ENCODE measurements around the gene CASP14. TPM values are rescaled to one million over a fixed set of nuclear protein-coding genes. Genes with fewer than 3 reads are reported as not detected.

Gene CASP14
- total and polyA plus RNA-seq, 2 of the 8 experiments (the other 6 are each of a cell fraction or from before 2014, with no cell fraction given), result not detected

- H3K4me3 ChIP-seq (ENCODE audit: extremely low read depth in 1 of 4, insufficient read depth in 2 of 4, low read depth in 3 of 4, low read length in 4 of 4), result no peak overlapping the region
- no peak overlapping the region for H3K9ac ChIP-seq (replicated peaks in 1 of 4; ENCODE audit: extremely low read depth in 1 of 4, low read depth in 3 of 4, low read length in 3 of 4)
- no peak overlapping the region for H3K23ac ChIP-seq (ENCODE audit: insufficient read length)
- H3K23me2 ChIP-seq (ENCODE audit: low read depth, low read length), result peaks cover 8% of the 10 kb centered on the region
- TF ChIP-seq EP300 (IDR thresholded peaks at IDR 0.05; ENCODE audit: borderline replicate concordance in 1 of 2, low read depth in 2 of 2, low read length in 2 of 2) (no peak), KDM5A (IDR thresholded peaks at IDR 0.05; ENCODE audit: low read length) (no peak), CHD2 (IDR thresholded peaks at IDR 0.05; ENCODE audit: low read length) (no peak), PHF8 (conservative IDR thresholded peaks at IDR 0.05; ENCODE audit: low read depth, low read length) (no peak), ASH2L (IDR thresholded peaks at IDR 0.05; ENCODE audit: low read length) (no peak), TCF12 (IDR thresholded peaks at IDR 0.05; ENCODE audit: low read depth, low read length) (no peak), JUN (IDR thresholded peaks at IDR 0.05; ENCODE audit: low read depth, low read length) (no peak), USF2 (IDR thresholded peaks at IDR 0.05; ENCODE audit: low read length) (no peak), SAP30 (IDR thresholded peaks at IDR 0.05; ENCODE audit: insufficient read depth, insufficient replicate concordance, low read length) (no peak), RAD21 (IDR thresholded peaks at IDR 0.05 in 1 of 2, conservative IDR thresholded peaks at IDR 0.05 in 1 of 2; ENCODE audit: low read depth in 2 of 2, low read length in 2 of 2) (no peak)
- H3K79me1 ChIP-seq (ENCODE audit: low read depth, low read length), result no peaks in the 10 kb centered on the region
- no peaks in the 10 kb centered on the region for H4K20me1 ChIP-seq (replicated peaks in 1 of 2; ENCODE audit: control insufficient read depth in 1 of 2, insufficient read depth in 2 of 2, low read length in 2 of 2)
- H3K56ac ChIP-seq (replicated peaks; ENCODE audit: insufficient read length, low read depth, low read length), result no peak overlapping the region
- no peak overlapping the region for H2BK15ac ChIP-seq (ENCODE audit: low read length)
- POLR2A ChIA-PET (ENCODE audit: partially characterized antibody), result no interaction called here
- no peaks in the 10 kb centered on the region for H3K79me2 ChIP-seq (ENCODE audit: control insufficient read depth in 1 of 2, insufficient read depth in 2 of 2, low read length in 2 of 2)
- H3K27me3 ChIP-seq (replicated peaks in 1 of 4; ENCODE audit: control insufficient read depth in 3 of 4, extremely low read depth in 1 of 4, insufficient read depth in 3 of 4, low read length in 3 of 4), result peaks cover 0 to 17% (median 12%) of the 10 kb centered on the region in 4 experiments; a peak in 6 of 7 replicates
- no peak overlapping the region for H2BK5ac ChIP-seq (ENCODE audit: low read depth, low read length)
- no peak overlapping the region for H2AFZ ChIP-seq (ENCODE audit: low read length)
- H4K91ac ChIP-seq (replicated peaks; ENCODE audit: insufficient read length, low read length), result no peak overlapping the region
- H3K36me3 ChIP-seq (ENCODE audit: control insufficient read depth in 2 of 4, insufficient read depth in 4 of 4, low read length in 3 of 4), result no peaks in the 10 kb centered on the region
- no peak overlapping the region for H3K27ac ChIP-seq (ENCODE audit: low read depth, low read length)
- DNase-seq (ENCODE audit: low read depth in 1 of 2, low spot score in 2 of 2) (no peak), FAIRE-seq (no peak)
- no peak overlapping the region for H2BK12ac ChIP-seq (ENCODE audit: low read depth, low read length)
- peaks cover 0 to 6% of the 10 kb centered on the region in 2 experiments; a peak in 1 of 4 replicates for H3K9me3 ChIP-seq (ENCODE audit: insufficient read depth in 2 of 2, low read depth in 1 of 2, low read length in 1 of 2)
- no peak overlapping the region for H2BK120ac ChIP-seq (replicated peaks; ENCODE audit: low read depth, low read length)
- no peak overlapping the region for H3K14ac ChIP-seq (ENCODE audit: insufficient read length)
- H2BK20ac ChIP-seq (ENCODE audit: low read length), result no peak overlapping the region
- H4K8ac ChIP-seq (ENCODE audit: extremely low read depth, insufficient read depth, low read length), result no peak overlapping the region
- H2AK5ac ChIP-seq (ENCODE audit: low read depth, low read length), result no peak overlapping the region
- H3K4me2 ChIP-seq (ENCODE audit: insufficient read depth in 1 of 2, low read depth in 2 of 2, low read length in 2 of 2), result no peak overlapping the region
- no peak overlapping the region for H3K4ac ChIP-seq (replicated peaks; ENCODE audit: insufficient read length, low read depth, low read length)
- no peak overlapping the region for H4K5ac ChIP-seq (ENCODE audit: insufficient read length, low read depth, low read length)
- peaks cover 0 to 3% (median 0%) of the 10 kb centered on the region in 4 experiments; a peak in 1 of 7 replicates for H3K4me1 ChIP-seq (replicated peaks in 1 of 4; ENCODE audit: control insufficient read depth in 3 of 4, insufficient read depth in 4 of 4, low read length in 3 of 4)
- H3K18ac ChIP-seq (ENCODE audit: extremely low read depth, low read length), result no peak overlapping the region
- CTCF ChIA-PET (ENCODE audit: partially characterized antibody), result no interaction called here
Measured at GRCh38 chr19:15008308-15008707, 41.0 kb upstream of the CASP14 start.
